Nephron (organoid): Measurements from ENCODE around the gene COL18A1.
"Not testable (repeated sequence)": the region's sequence is repeated elsewhere in the genome, so short reads cannot be mapped to it uniquely, and the experiment has no call there.

ENCODE experiments used
- H3K27ac Mint-ChIP-seq, 3 experiments: 2 replicates each; pipeline ENCODE4 v1.8.0; 2020; ENCODE audit warnings: mixed read lengths in 3 of 3, mild to moderate bottlenecking in 2 of 3, moderate library complexity in 1 of 3
- H3K27me3 Mint-ChIP-seq: 2 replicates; pipeline ENCODE4 v1.8.0; 2021; ENCODE audit warnings: low read depth, mild to moderate bottlenecking, moderate library complexity, mixed read lengths
- H3K36me3 Mint-ChIP-seq: 2 replicates; pipeline ENCODE4 v1.8.0; 2020; ENCODE audit warnings: low read depth, mixed read lengths
- H3K4me1 Mint-ChIP-seq: 2 replicates; pipeline ENCODE4 v1.8.0; 2020; ENCODE audit warnings: mixed read lengths
- H3K4me3 Mint-ChIP-seq, 3 experiments: 2 replicates each; pipeline ENCODE4 v1.8.0; 2020; ENCODE audit warnings: mild to moderate bottlenecking in 3 of 3, mixed read lengths in 3 of 3, moderate library complexity in 2 of 3
- H3K9me3 Mint-ChIP-seq: 2 replicates; pipeline ENCODE4 v1.8.0; 2020; ENCODE audit warnings: mixed read lengths
- CTCF ChIP-seq, 3 experiments: fragments of 200-600 bp; sonication (generic); IDR thresholded peaks; one replicate each; pipeline ENCODE4 v1.5.0; 2021; ENCODE audit warnings: antibody characterized with exemption in 3 of 3; ENCODE audit not compliant: unreplicated experiment in 3 of 3

COL18A1 gene

GRCh38 chr21:45556645-45557615 is 152.0 kb downstream of the COL18A1 start:
- Mint-ChIP-seq H3K4me3 (peak overlapping the region; percentile 25 to 52 (median 27)), H3K27me3 (peaks cover 9% of the 10 kb centered on the region), H3K36me3 (no peaks in the 10 kb centered on the region), H3K9me3 (no peaks in the 10 kb centered on the region), H3K27ac (no peak overlapping the region), H3K4me1 (peaks cover 11% of the 10 kb centered on the region)
- no peak for TF ChIP-seq CTCF (IDR thresholded peaks at IDR 0.05; ENCODE audit: unreplicated experiment in 3 of 3)

- peaks cover under 1% of the 10 kb centered on the region for H3K9me3 Mint-ChIP-seq
- H3K27ac Mint-ChIP-seq = no peak overlapping the region
- TF ChIP-seq CTCF (IDR thresholded peaks at IDR 0.05; ENCODE audit: unreplicated experiment in 3 of 3) = no peak
- peaks cover 9% of the 10 kb centered on the region for H3K27me3 Mint-ChIP-seq
- H3K36me3 Mint-ChIP-seq = no peaks in the 10 kb centered on the region
- peak overlapping the region in 1 of 3 experiments; percentile 16 for H3K4me3 Mint-ChIP-seq
- H3K4me1 Mint-ChIP-seq = peaks cover 12% of the 10 kb centered on the region
These were observed 152.7 kb downstream of the COL18A1 start for GRCh38 chr21:45557616-45558043.

- H3K9me3 Mint-ChIP-seq = peaks cover 6% of the 10 kb centered on the region
- peaks cover 9% of the 10 kb centered on the region for H3K27me3 Mint-ChIP-seq
- H3K36me3 Mint-ChIP-seq = no peaks in the 10 kb centered on the region
- peak overlapping the region in 1 of 3 experiments; percentile 28 for H3K27ac Mint-ChIP-seq
- H3K4me3 Mint-ChIP-seq = no peak overlapping the region
- H3K4me1 Mint-ChIP-seq = peaks cover 16% of the 10 kb centered on the region
- TF ChIP-seq CTCF (IDR thresholded peaks at IDR 0.05; ENCODE audit: unreplicated experiment in 3 of 3) = no peak
These were observed 153.2 kb downstream of the COL18A1 start for GRCh38 chr21:45558044-45558721.

- H3K4me1 Mint-ChIP-seq = peaks cover 14% of the 10 kb centered on the region
- H3K9me3 Mint-ChIP-seq = peaks cover 12% of the 10 kb centered on the region
- H3K36me3 Mint-ChIP-seq = no peaks in the 10 kb centered on the region
- H3K4me3 Mint-ChIP-seq = no peak overlapping the region
- no peak overlapping the region for H3K27ac Mint-ChIP-seq
- no peak for TF ChIP-seq CTCF (IDR thresholded peaks at IDR 0.05; ENCODE audit: unreplicated experiment in 3 of 3)
- H3K27me3 Mint-ChIP-seq = peaks cover 9% of the 10 kb centered on the region
These were observed 154.5 kb downstream of the COL18A1 start for GRCh38 chr21:45559216-45560105.

GRCh38 chr21:45560106-45561021 is 155.4 kb downstream of the COL18A1 start:
- H3K36me3 Mint-ChIP-seq = no peaks in the 10 kb centered on the region
- H3K27me3 Mint-ChIP-seq = peaks cover 5% of the 10 kb centered on the region
- no peak overlapping the region for H3K4me3 Mint-ChIP-seq
- peaks cover 10% of the 10 kb centered on the region for H3K4me1 Mint-ChIP-seq
- no peak overlapping the region for H3K27ac Mint-ChIP-seq
- no peak for TF ChIP-seq CTCF (IDR thresholded peaks at IDR 0.05; ENCODE audit: unreplicated experiment in 3 of 3)
- peaks cover 12% of the 10 kb centered on the region for H3K9me3 Mint-ChIP-seq

GRCh38 chr21:45561241-45561640 is 156.3 kb downstream of the COL18A1 start:
- H3K4me3 Mint-ChIP-seq, H3K27ac Mint-ChIP-seq, H3K27me3 Mint-ChIP-seq, H3K36me3 Mint-ChIP-seq, H3K4me1 Mint-ChIP-seq: not testable (repeated sequence)
- peaks cover 12% of the 10 kb centered on the region for H3K9me3 Mint-ChIP-seq
